ENCODE data around the gene ADH1B. TPM values are rescaled to one million over a fixed set of nuclear protein-coding genes. Genes with fewer than 3 reads are reported as not detected.
"Not testable (repeated sequence)": the region's sequence is repeated elsewhere in the genome, so short reads cannot be mapped to it uniquely, and the experiment has no call there.

The ADH1B gene
- total RNA-seq: 1 to 10 TPM; 6.4 to 9.4 TPM
- 24.6 TPM for polyA plus RNA-seq (ENCODE audit: insufficient read depth, low read depth, low replicate concordance)
- long read RNA-seq, donor 1, full-length matches to known transcripts: 3 of 3 reads
- long read RNA-seq, donor 1, partial matches to known transcripts: 0 of 3 reads
- long read RNA-seq, donor 1, other reads (novel, unspliced or antisense): 0 of 3 reads
- long read RNA-seq, donor 2, full-length matches to known transcripts: 3 of 3 reads
- long read RNA-seq, donor 2, partial matches to known transcripts: 0 of 3 reads
- long read RNA-seq, donor 2, other reads (novel, unspliced or antisense): 0 of 3 reads

DNA sequence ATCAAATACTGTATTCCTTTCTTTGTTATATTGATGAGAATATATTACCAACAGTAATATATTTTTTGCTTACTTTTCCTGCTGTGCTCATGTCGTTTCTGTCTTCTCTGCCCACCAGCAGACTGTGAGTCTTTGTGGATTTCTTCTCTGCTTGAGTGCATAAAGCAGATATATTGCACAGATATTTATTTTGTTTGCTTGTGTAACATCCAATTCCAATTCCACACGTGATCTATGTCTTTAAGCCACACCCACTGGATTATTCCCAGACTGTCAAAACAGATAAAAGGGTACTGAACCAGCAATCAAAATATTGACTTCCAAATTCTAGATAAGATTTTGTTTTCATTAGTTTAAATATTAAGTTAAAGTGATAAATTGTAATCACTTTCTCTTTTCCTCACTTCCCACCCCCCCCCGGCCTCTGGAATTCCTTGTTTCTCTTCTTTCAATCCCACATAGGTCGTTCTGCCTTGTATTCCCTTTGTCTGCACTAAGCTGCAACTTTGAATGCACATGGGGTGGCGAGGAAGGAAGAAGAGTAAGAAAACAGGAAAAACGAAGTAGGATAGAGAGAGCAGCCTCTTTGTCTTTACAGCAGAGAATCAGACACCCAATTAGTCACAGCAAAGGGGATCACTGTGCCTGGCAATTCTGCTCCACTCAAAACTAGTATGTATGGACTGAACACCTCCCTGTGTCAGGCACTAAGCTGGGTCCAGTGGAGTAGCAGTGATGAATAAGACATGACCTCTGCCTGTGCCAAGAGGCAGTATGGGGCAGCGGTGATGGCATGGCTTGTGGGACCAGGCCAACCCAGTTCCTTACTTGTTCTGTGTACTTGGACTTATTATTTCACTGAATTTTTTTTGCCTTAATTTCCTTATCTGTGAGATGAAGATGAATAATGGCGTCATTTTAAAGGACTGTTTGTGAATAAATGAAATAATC, at the start of gene ADH1B:
Gene ADH1B (minus strand): TSS at position 161 of the 951 bp plus-strand sequence. CDS start 70 bp downstream, at position 91.
- DNase-seq: no peak
- intact Hi-C loops (cut with DNase I; ENCODE audit: low total_unique reads): loop anchor here (10.0 kb wide), 1 partner anchor 63 kb away; no protein-coding TSS in a partner anchor
- Histone ChIP-seq H3K27ac (no peak within 1 kb of the TSS), H3K27me3 (no peaks in the 10 kb centered on the region), H3K4me3 (no peak within 1 kb of the TSS), H3K36me3 (ENCODE audit: low read depth, missing control alignments) (no peaks in the 10 kb centered on the region), H3K4me1 (peaks cover 21% of the 10 kb centered on the region), H3K9me3 (no peaks in the 10 kb centered on the region)
- TF ChIP-seq POLR2A (IDR thresholded peaks at IDR 0.05): no peak
- TF ChIP-seq, protein P1, sequence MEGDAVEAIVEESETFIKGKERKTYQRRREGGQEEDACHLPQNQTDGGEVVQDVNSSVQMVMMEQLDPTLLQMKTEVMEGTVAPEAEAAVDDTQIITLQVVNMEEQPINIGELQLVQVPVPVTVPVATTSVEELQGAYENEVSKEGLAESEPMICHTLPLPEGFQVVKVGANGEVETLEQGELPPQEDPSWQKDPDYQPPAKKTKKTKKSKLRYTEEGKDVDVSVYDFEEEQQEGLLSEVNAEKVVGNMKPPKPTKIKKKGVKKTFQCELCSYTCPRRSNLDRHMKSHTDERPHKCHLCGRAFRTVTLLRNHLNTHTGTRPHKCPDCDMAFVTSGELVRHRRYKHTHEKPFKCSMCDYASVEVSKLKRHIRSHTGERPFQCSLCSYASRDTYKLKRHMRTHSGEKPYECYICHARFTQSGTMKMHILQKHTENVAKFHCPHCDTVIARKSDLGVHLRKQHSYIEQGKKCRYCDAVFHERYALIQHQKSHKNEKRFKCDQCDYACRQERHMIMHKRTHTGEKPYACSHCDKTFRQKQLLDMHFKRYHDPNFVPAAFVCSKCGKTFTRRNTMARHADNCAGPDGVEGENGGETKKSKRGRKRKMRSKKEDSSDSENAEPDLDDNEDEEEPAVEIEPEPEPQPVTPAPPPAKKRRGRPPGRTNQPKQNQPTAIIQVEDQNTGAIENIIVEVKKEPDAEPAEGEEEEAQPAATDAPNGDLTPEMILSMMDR (IDR thresholded peaks at IDR 0.05): no peak
- 61 to 63% methylated on average over 8 of the region's 8 CpGs for WGBS, 2 donors

DNA sequence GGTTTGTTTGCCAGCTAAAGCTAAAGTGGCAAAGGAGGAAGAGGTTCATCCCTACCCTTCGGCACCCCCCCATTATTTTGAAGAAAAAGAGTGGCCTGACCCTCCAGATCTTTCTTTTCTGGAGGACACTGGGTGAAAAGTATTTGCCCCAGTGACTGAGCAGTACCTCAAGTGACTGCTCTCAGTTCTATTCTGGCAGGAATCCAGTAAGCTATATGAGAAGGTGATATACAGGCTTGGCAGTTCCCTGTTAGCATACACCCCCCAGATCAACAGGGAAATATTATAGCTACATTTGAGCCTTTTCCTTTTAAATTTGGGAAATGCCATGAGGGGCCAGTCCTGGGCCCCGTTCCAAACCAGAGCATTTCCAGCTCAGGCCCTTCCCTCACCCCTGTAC, 46.6 kb upstream of the ADH1B start:
- WGBS, 2 donors: 67 to 68% methylated on average over 2 of the region's 2 CpGs
- H3K36me3 ChIP-seq (ENCODE audit: low read depth, missing control alignments); intact Hi-C loops (cut with DNase I; ENCODE audit: low total_unique reads); H3K27ac ChIP-seq; H3K27me3 ChIP-seq; DNase-seq; H3K4me1 ChIP-seq; H3K9me3 ChIP-seq; H3K4me3 ChIP-seq: not testable (repeated sequence)

DNA sequence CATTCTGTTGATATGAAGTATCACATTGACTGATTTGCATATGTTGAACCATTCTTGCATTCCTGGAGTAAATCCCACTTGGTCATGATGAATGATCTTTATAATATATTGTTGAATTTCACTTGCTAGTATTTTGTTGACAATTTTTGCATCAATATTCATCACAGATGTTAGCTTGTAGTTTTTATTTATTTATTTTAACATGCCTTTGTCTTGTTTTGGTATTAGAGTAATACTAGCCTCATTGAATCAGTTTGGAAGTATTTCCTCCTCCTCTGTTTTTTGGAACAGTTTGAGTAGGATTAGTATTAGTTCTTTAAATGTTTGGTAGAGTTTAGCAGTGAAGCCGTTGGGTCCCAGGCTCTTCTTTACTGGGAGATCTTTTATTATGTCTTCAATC, 45.3 kb upstream of the ADH1B start:
- intact Hi-C loops (cut with DNase I; ENCODE audit: low total_unique reads): no loop called here
- H3K36me3 ChIP-seq (ENCODE audit: low read depth, missing control alignments): no peaks in the 10 kb centered on the region
- H3K27ac ChIP-seq: no peak overlapping the region
- no peak for DNase-seq
- no peaks in the 10 kb centered on the region for H3K4me1 ChIP-seq
- H3K4me3 ChIP-seq: no peak overlapping the region
- no peaks in the 10 kb centered on the region for H3K9me3 ChIP-seq
- WGBS, 2 donors: 80 to 89% methylated on average over 1 of the region's 1 CpG
- no peaks in the 10 kb centered on the region for H3K27me3 ChIP-seq
- TF ChIP-seq POLR2A (IDR thresholded peaks at IDR 0.05): no peak
- TF ChIP-seq, protein P1 (IDR thresholded peaks at IDR 0.05): no peak

DNA sequence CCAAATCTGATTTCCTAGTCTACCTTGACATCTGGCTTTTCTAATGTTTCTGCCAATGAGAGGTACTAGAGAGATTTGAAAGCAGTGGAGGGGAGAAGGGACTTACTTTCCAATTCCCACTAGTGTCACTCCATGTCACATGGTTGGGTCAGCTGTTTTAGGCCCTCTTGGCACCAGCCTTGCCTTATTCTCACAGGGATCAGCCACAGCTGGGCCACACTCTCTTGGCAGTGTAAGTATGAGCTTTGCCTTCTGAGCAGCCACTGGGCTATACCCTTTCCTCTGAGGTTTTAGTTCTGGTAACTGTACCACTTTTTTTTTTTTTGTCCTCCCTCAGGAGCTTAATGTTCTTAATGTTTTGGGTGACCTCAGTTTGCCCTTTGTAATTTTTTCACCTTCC, 41.6 kb upstream of the ADH1B start:
- no peak for TF ChIP-seq POLR2A (IDR thresholded peaks at IDR 0.05)
- TF ChIP-seq, protein P1 (IDR thresholded peaks at IDR 0.05): no peak
- H3K27ac ChIP-seq: peak overlapping the region in 1 of 2 donors; percentile 50
- H3K27me3 ChIP-seq: no peaks in the 10 kb centered on the region
- no peak for DNase-seq
- H3K4me1 ChIP-seq: no peaks in the 10 kb centered on the region
- H3K9me3 ChIP-seq: no peaks in the 10 kb centered on the region
- H3K4me3 ChIP-seq: no peak overlapping the region
- no peaks in the 10 kb centered on the region for H3K36me3 ChIP-seq (ENCODE audit: low read depth, missing control alignments)
- intact Hi-C loops (cut with DNase I; ENCODE audit: low total_unique reads): no loop called here

DNA sequence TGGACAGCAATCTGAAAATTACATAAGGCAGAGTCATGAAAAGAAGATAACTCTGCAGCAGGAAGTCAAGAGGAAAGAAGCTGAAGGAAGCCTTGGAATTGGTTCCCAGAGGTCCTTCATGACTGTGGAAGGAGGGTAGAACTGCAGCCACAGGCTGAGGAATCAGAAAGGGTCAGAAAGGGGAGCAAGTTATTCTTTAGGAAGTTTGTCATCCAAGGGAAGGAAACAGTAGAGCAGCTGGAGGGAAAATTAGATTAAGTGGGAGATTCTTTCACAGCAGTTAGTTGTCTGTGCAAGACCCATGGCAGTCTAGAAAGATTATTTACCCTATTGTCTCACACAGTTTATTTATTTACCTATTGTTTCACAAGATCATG, 40.7 kb upstream of the ADH1B start:
- Histone ChIP-seq H3K9me3 (no peaks in the 10 kb centered on the region), H3K4me1 (no peaks in the 10 kb centered on the region), H3K4me3 (no peak overlapping the region), H3K36me3 (ENCODE audit: low read depth, missing control alignments) (no peaks in the 10 kb centered on the region), H3K27me3 (no peaks in the 10 kb centered on the region), H3K27ac (peak overlapping the region in 1 of 2 donors; percentile 50)
- TF ChIP-seq, protein P1 (IDR thresholded peaks at IDR 0.05): no peak
- TF ChIP-seq POLR2A (IDR thresholded peaks at IDR 0.05): no peak
- intact Hi-C loops (cut with DNase I; ENCODE audit: low total_unique reads): no loop called here
- DNase-seq: no peak

Measured in testis (tissue), 5 donors.